ENCODE measurements around the gene DCST1.
A peak's percentile ranks its signal among the peaks of the same experiment; 100 is the strongest.
"Not testable (repeated sequence)": the region's sequence is repeated elsewhere in the genome, so short reads cannot be mapped to it uniquely, and the experiment has no call there.

The DCST1 gene

DNA sequence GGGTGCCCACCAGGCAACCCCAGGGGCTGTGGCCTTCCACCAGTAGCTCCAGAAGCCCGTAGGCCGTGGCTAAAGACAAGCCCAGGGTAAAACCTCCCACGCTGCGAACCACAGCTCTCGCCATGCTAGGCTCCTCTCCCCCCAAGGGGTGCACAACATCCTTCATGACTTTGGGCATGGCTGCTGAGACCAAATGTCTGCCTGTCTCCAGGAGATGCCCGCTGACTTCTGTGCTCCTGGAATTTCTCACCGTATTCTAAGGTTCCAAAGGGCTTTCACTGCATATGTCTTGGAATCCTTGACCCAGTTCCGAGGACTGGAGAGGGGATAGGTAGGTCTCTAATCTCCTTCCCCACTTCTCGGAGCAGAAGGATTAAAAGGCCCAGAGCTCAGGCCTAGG is at the start of gene DCST1, which contains the start of gene DCST2:
Gene DCST1, plus strand, starts transcription at position 301 of the 400 bp plus-strand sequence. CDS start 213 bp downstream, outside the sequence.
Gene DCST2, minus strand, starts transcription at position 258 of the 400 bp plus-strand sequence. Its CDS starts 80 bp downstream, at position 178.
- DNase-seq = no peak

DNA sequence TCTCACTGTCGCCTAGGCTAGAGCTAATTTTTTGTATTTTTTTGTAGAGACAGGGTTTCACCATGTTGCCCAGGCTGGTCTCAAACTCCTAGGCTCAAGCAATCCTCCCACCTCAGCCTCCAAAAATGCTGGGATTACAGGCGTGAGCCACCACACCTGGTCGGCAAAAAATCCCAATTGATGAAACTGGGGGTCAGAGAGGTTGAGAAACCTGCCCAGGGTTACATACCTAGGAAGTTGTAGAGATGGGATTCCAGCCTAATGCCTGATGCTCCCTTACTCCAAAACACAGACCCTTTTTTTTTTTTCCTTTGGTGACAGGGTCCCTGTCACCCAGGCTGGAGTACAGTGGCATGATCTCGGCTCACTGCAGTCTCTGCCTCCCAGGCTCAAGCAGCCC is 46.9 kb upstream of the DCST1 start:
- not testable (repeated sequence) for DNase-seq

GRCh38 chr1:154987326-154987725 is 46.3 kb upstream of the DCST1 start:
- no peak for DNase-seq

GRCh38 chr1:154988058-154988954 is 45.3 kb upstream of the DCST1 start:
- no peak for DNase-seq

DNA sequence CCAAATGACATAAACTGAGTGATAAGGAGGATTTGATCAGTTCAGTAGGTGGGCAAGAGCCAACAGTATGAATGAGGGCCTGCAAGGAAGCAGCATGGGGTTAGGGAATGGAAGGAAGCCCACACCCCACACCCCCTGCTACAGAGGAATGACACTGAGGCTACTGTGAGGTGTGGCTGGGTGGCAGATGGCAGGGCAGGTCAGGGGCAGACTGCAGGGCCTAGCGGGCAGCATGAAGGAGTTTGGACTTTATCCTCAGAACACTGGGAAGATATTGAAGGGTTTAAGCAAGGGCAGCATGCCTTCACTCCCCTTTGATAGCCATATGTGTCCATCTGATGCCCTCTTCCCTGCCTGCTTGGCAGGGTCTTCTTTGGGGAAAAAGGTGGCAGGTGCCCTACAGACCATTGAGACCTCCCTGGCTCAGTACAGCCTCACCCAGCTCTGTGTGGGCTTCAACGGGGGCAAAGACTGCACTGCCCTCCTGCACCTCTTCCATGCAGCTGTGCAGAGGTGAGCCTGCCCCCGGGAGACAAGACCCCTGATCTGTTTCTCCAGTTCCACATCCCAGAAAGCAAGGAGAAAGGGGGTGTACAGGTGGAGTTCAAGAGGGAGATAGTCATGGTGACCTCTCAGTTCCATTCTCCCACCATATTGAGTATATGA is 44.3 kb upstream of the DCST1 start:
- DNase-seq = no peak

DNA sequence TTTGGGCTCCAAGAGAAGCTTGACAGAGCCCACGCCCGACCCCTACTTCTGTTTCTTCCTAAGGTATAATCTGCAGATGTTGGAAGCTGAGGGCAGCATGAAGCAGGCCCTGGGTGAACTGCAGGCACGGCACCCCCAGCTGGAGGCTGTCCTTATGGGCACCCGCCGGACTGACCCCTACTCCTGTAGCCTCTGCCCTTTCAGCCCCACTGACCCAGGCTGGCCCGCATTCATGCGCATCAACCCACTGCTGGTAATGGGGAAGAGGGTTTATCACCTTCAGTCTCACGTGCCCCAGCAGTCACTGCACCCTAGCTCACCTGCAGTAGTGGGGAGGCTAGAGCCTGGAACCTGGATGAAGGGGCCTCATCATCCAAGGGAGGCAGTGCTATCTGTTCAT is 43.3 kb upstream of the DCST1 start:
- DNase-seq = no peak

GRCh38 chr1:154992721-154993571 is 40.7 kb upstream of the DCST1 start:
- no peak for DNase-seq

DNA sequence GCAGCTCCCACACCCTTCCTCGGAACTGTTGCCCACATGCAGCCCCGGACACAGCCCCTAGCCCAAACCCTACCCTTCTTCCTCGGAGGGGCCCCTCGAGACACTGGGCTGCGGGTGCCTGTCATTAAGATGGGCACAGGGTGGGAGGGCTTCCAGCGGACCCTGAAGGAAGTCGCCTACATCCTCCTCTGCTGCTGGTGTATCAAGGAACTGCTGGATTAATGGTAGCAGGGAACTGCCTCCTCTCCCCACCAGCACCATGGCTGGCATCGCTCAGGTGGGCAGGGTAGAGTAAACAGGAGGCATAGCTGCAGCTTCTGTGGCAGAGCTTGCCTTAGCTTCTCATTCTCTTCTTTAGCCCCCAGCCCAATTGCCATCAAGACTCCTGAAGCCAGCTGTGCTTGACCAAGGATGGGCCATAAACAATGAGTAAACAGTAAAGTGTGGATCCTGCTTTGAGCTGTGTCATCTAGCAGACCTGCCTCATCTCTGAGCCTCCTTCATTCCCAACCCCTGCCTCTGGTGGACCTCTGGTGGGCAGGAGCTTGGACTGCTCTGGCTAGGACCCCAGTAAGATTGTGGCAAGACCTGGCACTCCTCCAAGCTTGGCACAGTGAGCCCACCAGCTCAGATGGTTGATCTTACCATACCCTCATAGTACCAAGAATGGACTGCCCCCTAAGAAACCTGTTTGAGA is 39.9 kb upstream of the DCST1 start, which contains the start of gene LENEP:
Gene LENEP, plus strand, starts transcription at position 15 of the 697 bp plus-strand sequence. Its CDS starts 22 bp downstream, at position 37.
- DNase-seq = no peak

DNA sequence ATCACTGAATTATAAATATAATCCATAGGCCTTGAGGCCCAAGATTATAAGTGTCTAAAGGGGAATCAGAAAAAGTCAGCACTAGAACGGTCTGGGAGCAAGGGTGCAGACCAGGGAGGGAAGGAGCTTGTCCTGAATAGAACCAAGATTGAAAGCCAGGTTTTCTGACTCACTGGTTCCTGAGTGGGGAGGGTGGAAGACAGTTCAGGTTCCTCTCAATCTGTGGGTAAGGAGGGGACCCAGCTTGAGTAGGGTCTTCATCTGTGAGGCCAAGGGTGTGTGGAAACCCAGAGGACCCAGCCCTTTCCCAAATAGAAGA is 39.4 kb upstream of the DCST1 start:
- no peak for DNase-seq

GRCh38 chr1:154994591-154994990 is 39.0 kb upstream of the DCST1 start:
- no peak for DNase-seq

- not testable (repeated sequence) for DNase-seq
Measured at GRCh38 chr1:154995301-154995983, 38.2 kb upstream of the DCST1 start.

DNA sequence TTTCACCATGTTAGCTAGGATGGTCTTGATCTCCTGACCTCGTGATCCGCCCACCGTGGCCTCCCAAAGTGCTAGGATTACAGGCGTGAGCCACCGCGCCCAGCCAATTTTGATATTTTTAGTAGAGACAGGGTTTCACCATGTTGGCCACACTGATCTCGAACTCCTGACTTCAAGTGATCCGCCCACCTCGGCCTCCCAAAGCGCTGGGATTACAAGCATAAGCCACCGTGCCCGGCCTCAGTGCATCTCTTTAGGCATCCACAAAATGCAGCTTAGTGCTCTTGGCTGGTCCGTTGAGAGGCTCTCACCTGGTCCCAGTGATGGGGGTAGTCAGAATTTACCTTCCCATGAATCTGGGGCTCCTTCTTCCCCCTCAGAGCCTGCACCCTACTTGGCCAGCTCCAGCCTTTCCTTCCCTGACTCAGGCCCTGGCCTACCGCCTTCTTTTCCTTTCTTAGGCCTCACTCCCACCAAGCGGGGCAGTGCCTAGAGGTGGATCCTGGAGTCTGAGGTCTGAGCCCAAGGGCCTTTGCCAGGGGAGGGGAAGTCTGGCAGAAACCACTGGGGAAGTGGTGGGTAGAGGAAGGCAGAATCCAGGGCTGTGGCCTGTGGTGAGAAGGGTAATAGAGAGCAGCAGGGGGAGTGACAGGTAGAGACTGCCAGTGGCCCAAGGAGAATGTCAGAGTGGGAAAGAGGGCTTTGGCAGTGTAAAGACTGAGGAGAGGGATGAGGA is 36.5 kb upstream of the DCST1 start:
- DNase-seq = no peak

DNA sequence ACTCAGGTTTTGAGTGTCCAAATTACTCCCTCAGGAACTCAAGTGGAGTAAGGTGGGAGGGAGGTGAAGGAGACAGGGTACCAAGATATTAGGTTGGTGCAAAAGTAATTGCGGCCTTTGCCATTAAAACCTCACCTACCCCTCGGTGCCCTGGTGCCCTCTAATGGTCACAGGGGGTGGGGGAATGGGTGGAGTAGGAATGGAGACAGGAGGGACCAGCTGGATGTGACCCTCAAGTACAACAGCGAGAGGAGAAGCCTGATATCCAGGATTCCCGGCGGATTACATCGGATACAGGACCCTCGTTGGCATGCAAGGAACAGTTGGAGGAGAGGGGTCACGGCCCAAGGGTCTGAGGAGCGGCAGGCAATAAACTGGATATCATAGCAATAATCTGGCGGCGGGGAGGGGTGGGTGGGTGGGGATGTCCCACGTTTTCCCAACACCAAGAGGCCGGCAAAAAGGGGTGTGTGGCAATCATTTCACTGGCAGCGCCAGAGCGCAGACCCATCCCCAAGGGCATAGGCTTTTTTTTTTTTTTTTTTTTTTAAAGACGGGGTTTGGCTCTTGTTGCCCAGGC is 35.3 kb upstream of the DCST1 start:
- no peak for DNase-seq

DNA sequence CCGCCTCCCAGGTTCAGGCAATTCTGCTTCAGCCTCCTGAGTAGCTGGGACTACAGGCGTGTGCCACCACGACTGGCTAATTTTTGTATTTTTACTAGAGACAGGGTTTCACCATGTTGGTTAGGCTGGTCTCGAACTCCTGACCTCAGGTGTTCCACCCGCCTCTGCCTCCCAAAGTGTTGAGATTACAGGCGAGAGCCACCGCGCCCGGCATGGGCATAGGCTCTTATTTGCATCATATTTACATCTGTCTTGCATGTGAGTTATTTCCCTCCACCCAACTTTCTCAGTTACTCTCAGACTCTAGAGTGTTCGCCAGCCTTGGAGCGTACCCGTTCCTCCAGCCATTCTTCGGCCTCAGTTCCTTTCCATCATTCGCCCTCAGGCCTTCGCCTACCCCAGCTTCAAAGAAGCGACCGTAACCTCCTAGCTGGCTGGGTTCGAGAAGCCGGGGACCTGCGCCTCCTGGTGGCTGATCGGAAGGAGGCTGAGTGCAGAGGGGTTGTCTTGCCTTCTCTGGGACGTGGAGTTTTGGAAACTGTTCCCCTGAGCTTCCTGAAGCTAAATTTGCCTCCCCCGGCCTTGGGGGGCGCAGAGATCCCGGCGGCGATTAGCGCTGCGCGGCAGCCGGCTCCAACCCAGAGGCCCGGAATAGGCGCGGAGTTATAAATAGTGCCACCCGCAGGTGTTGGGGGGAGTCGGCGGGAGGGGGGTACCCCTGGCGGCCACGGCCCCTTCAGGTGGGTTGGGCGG is 34.6 kb upstream of the DCST1 start:
- DNase-seq = peak; percentile 24

GRCh38 chr1:154999571-155000410 is 33.8 kb upstream of the DCST1 start:
- DNase-seq = peak; percentile 35

- no peak for DNase-seq
Measured at GRCh38 chr1:155000411-155000725, 33.3 kb upstream of the DCST1 start.

DNA sequence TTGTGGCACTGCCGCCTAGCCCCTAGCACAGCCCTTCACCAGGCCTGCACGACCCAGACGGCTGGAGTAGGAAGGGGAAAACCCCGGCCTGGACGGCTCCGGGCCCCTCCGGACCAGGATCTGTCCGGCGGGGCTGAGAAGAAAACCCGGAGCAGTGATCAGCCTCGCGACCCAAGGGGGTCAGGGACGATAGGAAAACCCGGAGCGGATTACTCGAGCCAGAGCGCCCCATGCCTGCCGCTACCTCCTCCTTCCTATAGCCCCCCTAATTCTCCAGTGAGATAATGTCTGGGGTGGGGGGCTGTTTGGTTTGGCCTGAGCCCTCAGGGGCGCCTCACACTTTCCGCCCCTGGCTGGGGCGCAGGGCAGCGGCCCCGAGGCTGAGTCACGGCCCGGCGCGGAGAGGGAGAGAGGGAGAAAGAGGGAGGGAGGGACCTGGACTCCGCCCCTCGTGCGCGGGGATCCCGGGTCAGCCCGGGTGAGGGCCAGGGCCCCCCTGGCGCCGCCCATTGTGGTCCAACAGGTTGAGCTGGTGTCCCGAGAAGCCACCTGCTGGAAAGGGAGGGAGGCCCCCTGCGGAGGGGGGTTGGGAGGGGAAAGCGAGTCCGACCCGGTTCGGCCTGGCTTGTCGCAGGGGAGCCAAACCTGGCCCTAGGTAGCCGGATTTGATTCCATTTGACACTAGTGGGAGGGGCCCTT is 32.7 kb upstream of the DCST1 start:
- DNase-seq = peak; percentile 85

DNA sequence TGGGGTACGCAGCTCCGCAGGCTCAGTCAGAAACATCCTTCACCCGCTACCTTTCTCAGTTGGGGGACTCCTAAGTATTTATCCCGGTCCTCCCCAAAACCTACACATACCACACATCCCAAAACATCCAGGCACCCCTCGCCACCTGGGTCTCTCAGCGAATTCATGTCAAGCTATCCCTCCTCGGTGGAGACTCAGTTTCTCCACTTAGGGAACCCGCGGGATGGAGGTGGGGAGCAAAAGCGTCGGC is 32.3 kb upstream of the DCST1 start:
- DNase-seq = no peak
